PFSK-1 (cell line): ENCODE results near the gene RFK.

Experiments
- FOXP2 ChIP-seq: optimal IDR thresholded peaks from 2 replicates; pipeline ENCODE3; 2011; ENCODE audit warnings: borderline replicate concordance, control low read depth, inconsistent platforms; ENCODE audit not compliant: insufficient read depth; ENCODE audit errors: extremely low read length, extremely low read depth
- POLR2AphosphoS5 ChIP-seq: IDR thresholded peaks from 2 replicates; pipeline ENCODE4 v1.6.1; 2012; ENCODE audit warnings: low read depth, mild to moderate bottlenecking, control low read depth, low read length, moderate library complexity
- REST ChIP-seq, 2 experiments: IDR thresholded peaks; 2 replicates each; pipeline versions ENCODE4 v1.6.1 to v1.8.0; 2011 to 2012; ENCODE audit warnings: low read depth in 2 of 2, low read length in 2 of 2, control low read depth in 1 of 2, inconsistent platforms in 1 of 2, mild to moderate bottlenecking in 1 of 2, moderate library complexity in 1 of 2; ENCODE audit not compliant: insufficient read depth in 1 of 2
- SIN3A ChIP-seq: IDR thresholded peaks from 2 replicates; pipeline ENCODE4 v1.6.1; 2012; ENCODE audit warnings: mild to moderate bottlenecking, low read length, moderate library complexity, borderline replicate concordance; ENCODE audit not compliant: insufficient read depth
- TAF1 ChIP-seq: IDR thresholded peaks from 2 replicates; pipeline ENCODE4 v1.6.1; 2012; ENCODE audit warnings: low read length, control low read depth, borderline replicate concordance; ENCODE audit not compliant: insufficient read depth

- no peak for TF ChIP-seq SIN3A
- TF ChIP-seq POLR2AphosphoS5, result no peak
- no peak for TF ChIP-seq REST (IDR thresholded peaks at IDR 0.05; ENCODE audit: insufficient read depth in 1 of 2, low read depth in 2 of 2, low read length in 2 of 2)
- no peak for TF ChIP-seq TAF1
- no peak for TF ChIP-seq FOXP2
Measured at GRCh38 chr9:76354221-76354620, 40.0 kb downstream of the RFK start.
